HepG2 (cell line): ENCODE measurements around the gene FAM171A2. TPM values are rescaled to one million over a fixed set of nuclear protein-coding genes. Genes with fewer than 3 reads are reported as not detected.

Source experiments
- ATAC-seq: fragments of 200-7000 bp; cut with Tn5 transposase; 3 replicates; pipeline ENCODE4 v1.9.1; 2020; ENCODE audit warnings: mild to moderate bottlenecking, moderate library complexity
- BruUV-seq: library from RNA; stranded (reverse); fragments of 400-500 nt; replicated peaks from 2 replicates; lab custom pipeline; 2021; lab: Mats Ljungman, UMichigan
- CTCF ChIA-PET: fragments of 300-600 bp; formaldehyde crosslinking; extraction: SDS; loops from one replicate; lab custom pipeline; 2021; ENCODE audit warnings: low total read pairs, inconsistent platforms, low intra/inter-chr PET ratio; lab: Yijun Ruan, JAX
- POLR2A ChIA-PET: fragments of 350-600 bp; sonication (Branson Sonifier 250); formaldehyde crosslinking; loops from one replicate; lab custom pipeline; 2020; ENCODE audit warnings: antibody characterized with exemption, inconsistent platforms; lab: Yijun Ruan, JAX
- DNase-seq: peaks from one replicate; pipeline ENCODE4 v3.0.0-alpha.2; 2015; ENCODE audit warnings: low spot score
- FAIRE-seq: peaks from 3 replicates; lab custom pipeline; 2011; peaks lifted over from hg19 to GRCh38; lab: Jason Lieb, UNC
- H2AFZ ChIP-seq: one replicate; pipeline ENCODE4 v1.6.1; 2011; ENCODE audit warnings: low read length, inconsistent platforms
- H3K27ac ChIP-seq: fragments of 300-600 bp; 3 replicates; pipeline ENCODE4 v1.8.0; 2011; ENCODE audit warnings: mixed run types, mild to moderate bottlenecking, mixed read lengths, low read length, inconsistent platforms; ENCODE audit not compliant: insufficient read depth; ENCODE audit errors: extremely low read length
- H3K27me3 ChIP-seq, 2 experiments: fragments of 200-600 bp in 1 of 2; 2 replicates in 1 of 2; 3 replicates in 1 of 2; pipeline versions ENCODE4 v1.6.0 to v1.8.0; 2011; ENCODE audit warnings: low read length in 2 of 2, mild to moderate bottlenecking in 2 of 2, moderate library complexity in 2 of 2, inconsistent platforms in 1 of 2; ENCODE audit not compliant: insufficient read depth in 2 of 2, control insufficient read depth in 1 of 2
- H3K36me3 ChIP-seq, 2 experiments: fragments of 200-600 bp in 1 of 2; replicated peaks in 1 of 2; 2 replicates in 1 of 2; 3 replicates in 1 of 2; pipeline versions ENCODE4 v1.5.1 to v1.8.0; 2011; ENCODE audit warnings: low read length in 2 of 2, inconsistent platforms in 1 of 2; ENCODE audit not compliant: insufficient read depth in 2 of 2, control insufficient read depth in 1 of 2
- H3K4me1 ChIP-seq: 2 replicates; pipeline ENCODE4 v1.5.1; 2012; ENCODE audit warnings: low read length, inconsistent platforms; ENCODE audit not compliant: insufficient read depth
- H3K4me2 ChIP-seq: 2 replicates; pipeline ENCODE4 v1.6.0; 2011; ENCODE audit warnings: low read depth, low read length, inconsistent platforms
- H3K4me3 ChIP-seq, 3 experiments: fragments of 200-600 bp in 1 of 3; sonication (generic), shearing (Covaris generic) in 1 of 3; replicated peaks in 1 of 3; 2 replicates each; pipeline ENCODE4 v1.5.1; 2011 to 2016; ENCODE audit warnings: low read length in 3 of 3, inconsistent platforms in 2 of 3, low read depth in 2 of 3, mild to moderate bottlenecking in 2 of 3, control low read depth in 1 of 3, mixed read lengths in 1 of 3; ENCODE audit not compliant: insufficient read depth in 1 of 3
- H3K79me2 ChIP-seq: one replicate; pipeline ENCODE4 v1.6.1; 2011; ENCODE audit warnings: low read length, inconsistent platforms; ENCODE audit not compliant: insufficient read depth
- H3K9ac ChIP-seq: 2 replicates; pipeline ENCODE4 v1.6.0; 2011; ENCODE audit warnings: mild to moderate bottlenecking, low read depth, low read length, inconsistent platforms; ENCODE audit not compliant: insufficient read depth
- H3K9me3 ChIP-seq: 2 replicates; pipeline ENCODE4 v1.5.1; 2012; ENCODE audit warnings: mild to moderate bottlenecking, low read length
- H4K20me1 ChIP-seq: 2 replicates; pipeline ENCODE4 v1.6.0; 2011; ENCODE audit warnings: inconsistent platforms, mild to moderate bottlenecking, low read length, moderate library complexity; ENCODE audit not compliant: insufficient read depth
- KLF11 ChIP-seq: IDR thresholded peaks from 2 replicates; pipeline ENCODE4 v1.6.1; 2016; ENCODE audit warnings: missing compliant biosample characterization
- ZNF274 ChIP-seq: sonication (generic); formaldehyde crosslinking; IDR thresholded peaks from 2 replicates; pipeline ENCODE4 v1.5.1; 2020; ENCODE audit warnings: mild to moderate bottlenecking, missing genetic modification reagents
- ZNF510 ChIP-seq: sonication (generic); formaldehyde crosslinking; IDR thresholded peaks from 2 replicates; pipeline ENCODE4 v1.4.0; 2020; ENCODE audit warnings: low read depth, mild to moderate bottlenecking, missing genetic modification reagents
- WGBS: methylation state at CpG from one replicate; pipeline ENCODE4 v1.1.6; 2017; ENCODE audit warnings: low lambda C conversion rate; 5-methylcytosine and 5-hydroxymethylcytosine counted together
- in situ Hi-C: cut with HindIII; loops from 2 replicates; pipeline ENCODE4 v1.10.0; 2017; ENCODE audit warnings: low pct_unique_long_range_greater_than_20kb; ENCODE audit not compliant: extremely low pct_ligation_motif_present
- intact Hi-C: fragments of 100-400 bp; cut with micrococcal nuclease; formaldehyde crosslinking; loops from one replicate; pipeline ENCODE4 v1.10.0; 2022; ENCODE audit not compliant: unreplicated experiment
- polyA plus RNA-seq, 8 experiments: library from polyadenylated mRNA; depleted of rRNA in 3 of 8; stranded (reverse) in 7 of 8; unstranded in 1 of 8; fragments of >200 nt; fragmentation: Illumina TruSeq in 4 of 8; extraction: Trizol in 4 of 8; gene quantifications; 2 replicates each; pipeline versions ENCODE4 v1.2.1 to v1.2.3, GENCODE V29; 2011 to 2016; ENCODE audit warnings: low read depth in 4 of 8, missing spikeins in 1 of 8, mixed read lengths in 1 of 8; ENCODE audit not compliant: insufficient read depth in 1 of 8
- total RNA-seq, 5 experiments: library from RNA; depleted of rRNA; stranded (reverse); fragments of >200 nt; fragmentation: Illumina TruSeq; extraction: Trizol; gene quantifications; 2 replicates each; pipeline ENCODE4 v1.2.3, GENCODE V29; 2016; ENCODE audit warnings: low read depth in 1 of 5
- TF ChIP-seq, protein P1 (sequence below): sonication (generic); formaldehyde crosslinking; IDR thresholded peaks from 2 replicates; pipeline ENCODE4 v1.4.0; 2020; ENCODE audit warnings: missing genetic modification reagents
- TF ChIP-seq, protein P2 (sequence below): sonication (generic); formaldehyde crosslinking; IDR thresholded peaks from 2 replicates; pipeline ENCODE4 v1.4.0; 2020; ENCODE audit warnings: mild to moderate bottlenecking, missing genetic modification reagents
- TF ChIP-seq, protein P3 (sequence below): sonication (generic); formaldehyde crosslinking; IDR thresholded peaks from 2 replicates; pipeline ENCODE4 v1.4.0; 2020; ENCODE audit warnings: mild to moderate bottlenecking, missing genetic modification reagents

The FAM171A2 gene
- total and polyA plus RNA-seq, 2 of the 13 experiments (the other 11 are each of a cell fraction or from before 2014, with no cell fraction given): 1.8 to 3.6 TPM

DNA sequence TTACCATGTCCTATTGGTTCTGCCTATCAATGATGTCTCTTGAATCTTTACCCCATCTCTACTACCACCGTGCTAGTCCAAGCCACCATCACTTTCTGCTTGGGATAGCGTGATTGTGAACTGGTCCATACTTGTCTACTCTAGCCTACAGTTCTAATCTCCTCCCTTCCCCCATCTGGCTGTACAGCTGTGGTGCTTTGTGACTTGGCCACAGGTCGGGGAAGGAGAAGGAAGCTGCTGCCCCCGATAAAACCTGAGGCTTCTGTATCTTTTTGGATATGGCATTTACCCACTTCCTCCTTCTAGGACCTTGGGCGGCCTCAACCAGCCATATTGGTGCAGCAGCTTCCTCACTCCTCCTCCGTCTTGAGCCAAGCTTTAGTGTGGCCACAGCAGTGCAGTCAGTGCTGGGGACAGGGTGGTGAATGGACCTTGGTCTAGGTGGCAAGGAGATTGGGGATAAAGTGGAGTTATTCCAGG, 26.1 kb upstream of the FAM171A2 start:
- no peaks in the 10 kb centered on the region for H3K9me3 ChIP-seq
- WGBS: 64% methylated on average over 6 of the region's 6 CpGs
- H3K79me2 ChIP-seq: no peaks in the 10 kb centered on the region
- ATAC-seq: no peak
- no peak for DNase-seq
- H3K4me1 ChIP-seq: peaks cover 32% of the 10 kb centered on the region
- BruUV-seq: no TSS peak
- no peak overlapping the region for H3K4me3 ChIP-seq
- no peaks in the 10 kb centered on the region for H3K36me3 ChIP-seq
- ChIA-PET POLR2A (no interaction called here), CTCF (no interaction called here)
- H3K4me2 ChIP-seq: no peak overlapping the region
- H3K27ac ChIP-seq: no peak overlapping the region
- H2AFZ ChIP-seq: no peak overlapping the region
- in situ Hi-C loops: no loop called here
- TF ChIP-seq, protein P1, sequence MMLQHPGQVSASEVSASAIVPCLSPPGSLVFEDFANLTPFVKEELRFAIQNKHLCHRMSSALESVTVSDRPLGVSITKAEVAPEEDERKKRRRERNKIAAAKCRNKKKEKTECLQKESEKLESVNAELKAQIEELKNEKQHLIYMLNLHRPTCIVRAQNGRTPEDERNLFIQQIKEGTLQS (CRISPR knock-in tag): no peak
- TF ChIP-seq, protein P2, sequence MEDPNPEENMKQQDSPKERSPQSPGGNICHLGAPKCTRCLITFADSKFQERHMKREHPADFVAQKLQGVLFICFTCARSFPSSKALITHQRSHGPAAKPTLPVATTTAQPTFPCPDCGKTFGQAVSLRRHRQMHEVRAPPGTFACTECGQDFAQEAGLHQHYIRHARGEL (CRISPR knock-in tag): no peak
- TF ChIP-seq, protein P3, sequence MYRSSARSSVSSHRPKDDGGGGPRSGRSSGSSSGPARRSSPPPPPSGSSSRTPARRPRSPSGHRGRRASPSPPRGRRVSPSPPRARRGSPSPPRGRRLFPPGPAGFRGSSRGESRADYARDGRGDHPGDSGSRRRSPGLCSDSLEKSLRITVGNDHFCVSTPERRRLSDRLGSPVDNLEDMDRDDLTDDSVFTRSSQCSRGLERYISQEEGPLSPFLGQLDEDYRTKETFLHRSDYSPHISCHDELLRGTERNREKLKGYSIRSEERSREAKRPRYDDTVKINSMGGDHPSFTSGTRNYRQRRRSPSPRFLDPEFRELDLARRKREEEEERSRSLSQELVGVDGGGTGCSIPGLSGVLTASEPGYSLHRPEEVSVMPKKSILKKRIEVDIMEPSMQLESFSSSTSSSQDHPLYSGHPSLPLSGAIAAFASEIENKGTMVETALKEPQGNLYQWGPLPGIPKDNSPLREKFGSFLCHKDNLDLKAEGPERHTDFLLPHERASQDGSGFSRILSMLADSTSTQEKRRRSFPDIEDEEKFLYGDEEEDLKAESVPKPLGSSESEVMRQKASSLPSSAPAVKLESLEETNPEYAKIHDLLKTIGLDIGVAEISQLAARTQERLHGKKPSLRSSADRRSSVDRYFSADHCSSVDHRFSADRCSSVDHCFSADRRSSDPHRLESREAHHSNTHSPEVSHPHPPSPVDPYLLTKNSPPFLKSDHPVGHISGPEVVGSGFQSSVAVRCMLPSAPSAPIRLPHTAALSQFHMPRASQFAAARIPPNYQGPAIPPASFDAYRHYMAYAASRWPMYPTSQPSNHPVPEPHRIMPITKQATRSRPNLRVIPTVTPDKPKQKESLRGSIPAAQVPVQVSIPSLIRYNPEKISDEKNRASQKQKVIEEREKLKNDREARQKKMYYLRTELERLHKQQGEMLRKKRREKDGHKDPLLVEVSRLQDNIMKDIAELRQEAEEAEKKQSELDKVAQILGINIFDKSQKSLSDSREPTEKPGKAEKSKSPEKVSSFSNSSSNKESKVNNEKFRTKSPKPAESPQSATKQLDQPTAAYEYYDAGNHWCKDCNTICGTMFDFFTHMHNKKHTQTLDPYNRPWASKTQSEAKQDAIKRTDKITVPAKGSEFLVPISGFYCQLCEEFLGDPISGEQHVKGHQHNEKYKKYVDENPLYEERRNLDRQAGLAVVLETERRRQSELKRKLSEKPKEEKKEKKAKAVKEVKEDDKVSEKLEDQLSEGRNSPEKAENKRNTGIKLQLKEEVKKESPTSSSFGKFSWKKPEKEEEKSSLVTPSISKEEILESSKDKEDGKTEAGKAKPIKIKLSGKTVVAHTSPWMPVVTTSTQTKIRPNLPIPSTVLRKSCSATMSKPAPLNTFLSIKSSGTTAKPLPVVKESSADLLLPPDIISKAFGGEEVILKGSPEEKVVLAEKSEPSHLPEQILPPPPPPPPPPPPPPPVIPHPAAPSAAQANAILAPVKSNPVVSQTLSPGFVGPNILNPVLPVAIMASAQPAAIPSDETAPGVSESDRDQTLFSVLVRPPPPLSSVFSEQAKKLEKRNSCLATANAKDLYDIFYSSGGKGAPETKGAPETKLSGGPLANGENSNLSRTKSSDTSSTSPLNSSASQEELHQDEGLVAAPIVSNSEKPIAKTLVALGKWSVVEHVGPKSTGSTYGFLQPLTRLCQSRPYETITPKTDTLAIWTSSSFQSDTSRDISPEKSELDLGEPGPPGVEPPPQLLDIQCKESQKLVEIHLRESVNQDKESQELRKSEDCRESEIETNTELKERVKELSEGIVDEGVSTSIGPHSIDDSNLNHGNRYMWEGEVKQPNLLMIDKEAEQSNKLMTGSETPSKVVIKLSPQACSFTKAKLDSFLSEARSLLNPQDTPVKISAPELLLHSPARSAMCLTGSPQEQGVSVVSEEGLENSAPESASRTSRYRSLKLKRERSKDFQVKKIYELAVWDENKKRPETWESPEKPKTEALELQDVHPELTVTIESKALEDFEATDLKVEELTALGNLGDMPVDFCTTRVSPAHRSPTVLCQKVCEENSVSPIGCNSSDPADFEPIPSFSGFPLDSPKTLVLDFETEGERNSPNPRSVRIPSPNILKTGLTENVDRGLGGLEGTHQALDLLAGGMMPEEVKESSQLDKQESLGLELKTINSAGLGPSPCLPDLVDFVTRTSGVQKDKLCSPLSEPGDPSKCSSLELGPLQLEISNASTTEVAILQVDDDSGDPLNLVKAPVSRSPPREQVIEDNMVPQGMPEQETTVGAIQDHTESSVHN: no peak
- no peak for TF ChIP-seq ZNF274 (CRISPR knock-in tag)
- no peak for TF ChIP-seq ZNF510 (CRISPR knock-in tag)
- TF ChIP-seq KLF11 (CRISPR knock-in tag): no peak
- TF ChIP-seq, all 625 proteins: peak for 0
- no peak for FAIRE-seq
- Histone ChIP-seq H3K9ac (no peak overlapping the region), H4K20me1 (no peaks in the 10 kb centered on the region), H3K27me3 (peaks cover 2 to 14% of the 10 kb centered on the region in 2 experiments; a peak in 3 of 5 replicates)
- intact Hi-C loops: no loop called here
